HL-60 (cell line): ENCODE results near the gene MINDY3.

Experiments used
- TF ChIP-seq, protein P1 (sequence below): IDR thresholded peaks from one replicate; pipeline ENCODE4 v1.5.1; 2011; ENCODE audit warnings: low read length, control low read depth, inconsistent platforms; ENCODE audit not compliant: insufficient read depth
- TF ChIP-seq, protein P2 (sequence below): IDR thresholded peaks from 2 replicates; pipeline ENCODE4 v1.6.1; 2012; ENCODE audit warnings: low read depth; ENCODE audit not compliant: insufficient replicate concordance

DNA sequence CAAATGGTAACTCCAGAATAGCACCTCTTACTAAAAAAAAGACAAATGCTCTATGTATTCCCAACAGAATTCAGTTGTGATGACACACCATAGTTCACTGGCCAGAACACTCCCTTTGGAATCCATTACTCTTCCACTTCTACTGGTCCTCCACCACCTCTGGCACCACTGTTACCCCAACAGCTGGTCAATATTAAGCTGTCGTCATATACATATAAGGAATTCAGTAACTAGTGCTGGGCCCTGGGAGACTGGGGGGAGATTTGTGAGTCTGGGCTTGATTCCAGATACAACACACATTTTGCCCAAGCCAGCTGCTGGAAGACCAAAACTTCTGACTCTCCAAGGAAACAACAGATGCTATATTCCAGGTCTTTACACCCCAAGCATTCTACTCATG is 114.6 kb downstream of the MINDY3 start:
- TF ChIP-seq, protein P1, sequence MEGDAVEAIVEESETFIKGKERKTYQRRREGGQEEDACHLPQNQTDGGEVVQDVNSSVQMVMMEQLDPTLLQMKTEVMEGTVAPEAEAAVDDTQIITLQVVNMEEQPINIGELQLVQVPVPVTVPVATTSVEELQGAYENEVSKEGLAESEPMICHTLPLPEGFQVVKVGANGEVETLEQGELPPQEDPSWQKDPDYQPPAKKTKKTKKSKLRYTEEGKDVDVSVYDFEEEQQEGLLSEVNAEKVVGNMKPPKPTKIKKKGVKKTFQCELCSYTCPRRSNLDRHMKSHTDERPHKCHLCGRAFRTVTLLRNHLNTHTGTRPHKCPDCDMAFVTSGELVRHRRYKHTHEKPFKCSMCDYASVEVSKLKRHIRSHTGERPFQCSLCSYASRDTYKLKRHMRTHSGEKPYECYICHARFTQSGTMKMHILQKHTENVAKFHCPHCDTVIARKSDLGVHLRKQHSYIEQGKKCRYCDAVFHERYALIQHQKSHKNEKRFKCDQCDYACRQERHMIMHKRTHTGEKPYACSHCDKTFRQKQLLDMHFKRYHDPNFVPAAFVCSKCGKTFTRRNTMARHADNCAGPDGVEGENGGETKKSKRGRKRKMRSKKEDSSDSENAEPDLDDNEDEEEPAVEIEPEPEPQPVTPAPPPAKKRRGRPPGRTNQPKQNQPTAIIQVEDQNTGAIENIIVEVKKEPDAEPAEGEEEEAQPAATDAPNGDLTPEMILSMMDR = no peak
- TF ChIP-seq, protein P2, sequence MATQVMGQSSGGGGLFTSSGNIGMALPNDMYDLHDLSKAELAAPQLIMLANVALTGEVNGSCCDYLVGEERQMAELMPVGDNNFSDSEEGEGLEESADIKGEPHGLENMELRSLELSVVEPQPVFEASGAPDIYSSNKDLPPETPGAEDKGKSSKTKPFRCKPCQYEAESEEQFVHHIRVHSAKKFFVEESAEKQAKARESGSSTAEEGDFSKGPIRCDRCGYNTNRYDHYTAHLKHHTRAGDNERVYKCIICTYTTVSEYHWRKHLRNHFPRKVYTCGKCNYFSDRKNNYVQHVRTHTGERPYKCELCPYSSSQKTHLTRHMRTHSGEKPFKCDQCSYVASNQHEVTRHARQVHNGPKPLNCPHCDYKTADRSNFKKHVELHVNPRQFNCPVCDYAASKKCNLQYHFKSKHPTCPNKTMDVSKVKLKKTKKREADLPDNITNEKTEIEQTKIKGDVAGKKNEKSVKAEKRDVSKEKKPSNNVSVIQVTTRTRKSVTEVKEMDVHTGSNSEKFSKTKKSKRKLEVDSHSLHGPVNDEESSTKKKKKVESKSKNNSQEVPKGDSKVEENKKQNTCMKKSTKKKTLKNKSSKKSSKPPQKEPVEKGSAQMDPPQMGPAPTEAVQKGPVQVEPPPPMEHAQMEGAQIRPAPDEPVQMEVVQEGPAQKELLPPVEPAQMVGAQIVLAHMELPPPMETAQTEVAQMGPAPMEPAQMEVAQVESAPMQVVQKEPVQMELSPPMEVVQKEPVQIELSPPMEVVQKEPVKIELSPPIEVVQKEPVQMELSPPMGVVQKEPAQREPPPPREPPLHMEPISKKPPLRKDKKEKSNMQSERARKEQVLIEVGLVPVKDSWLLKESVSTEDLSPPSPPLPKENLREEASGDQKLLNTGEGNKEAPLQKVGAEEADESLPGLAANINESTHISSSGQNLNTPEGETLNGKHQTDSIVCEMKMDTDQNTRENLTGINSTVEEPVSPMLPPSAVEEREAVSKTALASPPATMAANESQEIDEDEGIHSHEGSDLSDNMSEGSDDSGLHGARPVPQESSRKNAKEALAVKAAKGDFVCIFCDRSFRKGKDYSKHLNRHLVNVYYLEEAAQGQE = no peak
